ENCODE results near the gene AKAP17A.
"Not testable (repeated sequence)": the region's sequence is repeated elsewhere in the genome, so short reads cannot be mapped to it uniquely, and the experiment has no call there.

The AKAP17A gene

DNA sequence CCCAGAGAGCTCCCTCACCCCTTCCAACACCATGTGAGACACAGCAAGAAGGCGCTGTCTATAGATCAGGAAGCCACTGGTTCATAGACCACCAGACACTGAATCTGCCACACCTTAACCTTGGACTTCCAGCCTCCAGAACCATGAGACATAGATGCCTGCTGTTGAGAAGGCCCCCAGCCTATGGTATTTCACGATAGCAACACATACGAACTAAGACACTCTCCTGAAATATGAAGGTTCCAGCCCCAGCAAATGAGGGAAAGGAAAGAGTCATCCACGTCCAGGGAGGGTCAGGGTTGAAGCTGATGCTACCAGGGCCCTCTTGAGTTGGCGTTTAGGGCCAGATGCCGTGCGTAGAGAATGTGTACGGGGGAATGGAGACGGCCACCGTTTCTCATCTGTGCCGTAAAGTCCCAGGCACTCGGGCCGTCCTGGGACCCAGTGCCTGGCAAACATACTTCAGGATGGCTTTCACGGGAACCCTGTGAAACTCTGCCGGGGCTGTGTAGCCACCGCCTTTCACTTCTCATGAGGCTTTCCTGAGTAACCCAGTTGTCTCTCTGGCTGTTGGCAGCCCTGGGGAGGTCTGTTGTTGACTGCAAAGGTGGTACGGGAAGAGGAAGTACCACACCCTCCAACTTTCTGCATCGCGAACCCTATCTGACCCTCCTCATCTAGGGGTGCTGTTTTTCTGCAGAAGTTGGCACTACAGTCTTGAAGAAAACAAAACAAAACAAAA, 36.8 kb upstream of the AKAP17A start:
- POLR2A ChIA-PET: no interaction called here
- TF ChIP-seq CTCF (IDR thresholded peaks at IDR 0.05; ENCODE audit: insufficient read depth, low read length, missing control alignments): no peak
- DNase-seq (ENCODE audit: low read depth, low spot score): no peak
- CTCF ChIA-PET: no interaction called here
- H3K4me3 ChIP-seq (ENCODE audit: low read depth, low read length): no peak overlapping the region

DNA sequence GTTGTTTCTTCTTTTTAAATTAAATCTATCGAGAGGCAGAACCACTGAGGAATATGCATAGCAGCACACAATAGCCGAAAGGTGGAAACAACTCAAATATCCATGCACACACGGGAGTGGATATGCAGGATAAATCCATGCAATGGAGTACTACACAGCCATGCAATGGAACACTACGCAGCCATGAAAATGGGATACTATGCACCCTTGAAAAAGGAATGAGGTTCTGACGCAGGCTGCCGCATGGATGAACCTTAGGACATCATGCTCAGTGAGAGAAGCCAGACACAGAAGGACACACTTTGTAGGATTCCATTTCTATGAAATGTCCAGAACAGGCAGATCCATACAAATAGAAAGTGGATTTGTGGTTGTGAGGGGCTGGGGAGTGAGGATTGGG, 36.0 kb upstream of the AKAP17A start:
- ChIA-PET CTCF (no interaction called here), POLR2A (no interaction called here)
- no peak overlapping the region for H3K4me3 ChIP-seq (ENCODE audit: low read depth, low read length)
- no peak for DNase-seq (ENCODE audit: low read depth, low spot score)
- no peak for TF ChIP-seq CTCF (IDR thresholded peaks at IDR 0.05; ENCODE audit: insufficient read depth, low read length, missing control alignments)

- DNase-seq (ENCODE audit: low read depth, low spot score); CTCF ChIA-PET; POLR2A ChIA-PET; H3K4me3 ChIP-seq (ENCODE audit: low read depth, low read length): not testable (repeated sequence)
Observed at GRCh38 chrX:1557442-1557841, 34.0 kb upstream of the AKAP17A start.

DNA sequence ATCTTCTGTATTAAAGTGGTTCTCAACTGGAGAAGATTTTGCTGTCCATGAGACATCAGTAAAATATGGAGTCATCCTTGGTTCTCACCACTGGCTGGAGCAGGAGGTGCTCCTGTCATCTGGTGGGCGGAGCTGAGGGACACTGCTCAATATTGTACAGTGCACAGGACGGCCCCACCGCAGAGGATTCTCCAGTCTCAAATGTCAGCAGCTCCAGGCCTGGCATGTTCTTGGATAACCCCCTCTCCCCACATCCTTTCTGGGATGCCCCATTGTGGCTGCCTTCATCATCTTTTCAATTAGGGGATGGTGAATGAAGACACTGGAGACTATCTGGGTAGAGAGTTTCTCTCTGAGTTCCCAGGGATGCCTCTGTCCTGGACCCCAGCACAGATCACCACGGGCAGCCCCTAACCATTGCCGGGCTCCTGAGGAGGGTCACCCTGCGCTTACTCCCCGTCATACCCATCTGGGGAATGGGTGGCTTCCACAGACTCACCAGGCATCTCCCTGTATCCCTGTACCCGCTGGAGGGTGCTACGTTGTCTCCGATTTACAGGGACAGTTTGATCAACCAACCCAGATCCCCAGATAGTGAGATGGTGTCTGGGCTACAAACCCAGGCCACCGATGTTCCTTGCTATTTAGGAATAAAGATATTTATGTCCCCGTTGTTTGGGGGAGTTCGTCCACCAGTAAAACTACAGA, 32.5 kb upstream of the AKAP17A start:
- CTCF ChIA-PET: no interaction called here
- no peak overlapping the region for H3K4me3 ChIP-seq (ENCODE audit: low read depth, low read length)
- no peak for DNase-seq (ENCODE audit: low read depth, low spot score)
- POLR2A ChIA-PET: no interaction called here
- no peak for TF ChIP-seq CTCF (IDR thresholded peaks at IDR 0.05; ENCODE audit: insufficient read depth, low read length, missing control alignments)

DNA sequence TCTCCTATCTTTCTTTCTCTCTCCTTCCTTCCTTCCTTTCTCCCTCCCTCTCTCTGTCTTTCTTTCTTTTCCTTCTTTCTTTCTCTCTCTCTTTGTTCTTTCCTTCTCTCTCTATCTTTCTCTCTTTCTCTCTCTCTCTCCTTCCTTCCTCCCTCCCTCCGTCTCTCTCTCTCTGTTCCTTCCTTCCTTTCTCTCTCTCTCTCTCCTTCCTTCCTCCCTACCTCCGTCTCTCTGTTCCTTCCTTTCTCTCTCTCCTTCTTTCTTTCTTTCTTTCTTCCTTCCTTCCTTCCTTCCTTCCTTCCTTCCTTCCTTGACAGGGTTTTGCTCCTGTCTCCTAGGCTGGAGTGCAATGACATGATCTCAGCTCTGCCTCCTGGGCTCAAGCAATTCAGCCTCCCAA, 30.2 kb upstream of the AKAP17A start:
- ChIA-PET POLR2A (no interaction called here), CTCF (no interaction called here)
- DNase-seq (ENCODE audit: low read depth, low spot score): no peak
- TF ChIP-seq CTCF (IDR thresholded peaks at IDR 0.05; ENCODE audit: insufficient read depth, low read length, missing control alignments): no peak
- no peak overlapping the region for H3K4me3 ChIP-seq (ENCODE audit: low read depth, low read length)

DNA sequence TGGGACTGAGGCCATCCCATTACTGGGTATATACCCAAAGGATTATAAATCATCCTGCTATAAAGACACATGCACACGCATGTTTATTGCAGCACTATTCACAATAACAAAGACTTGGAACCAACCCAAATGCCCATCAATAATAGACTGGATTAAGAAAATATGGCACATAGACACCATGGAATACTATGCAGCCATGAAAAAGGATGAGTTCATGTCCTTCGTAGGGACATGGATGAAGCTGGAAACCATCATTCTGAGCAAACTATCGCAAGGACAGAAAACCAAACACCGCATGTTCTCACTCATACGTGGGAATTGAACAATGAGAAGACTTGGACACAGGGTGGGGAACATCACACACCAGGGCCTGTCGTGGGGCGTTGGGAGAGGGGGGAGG, 27.3 kb upstream of the AKAP17A start:
- POLR2A ChIA-PET; H3K4me3 ChIP-seq (ENCODE audit: low read depth, low read length); CTCF ChIA-PET; DNase-seq (ENCODE audit: low read depth, low spot score): not testable (repeated sequence)

GRCh38 chrX:1564750-1565683, 26.4 kb upstream of the AKAP17A start:
- no peak for TF ChIP-seq CTCF (IDR thresholded peaks at IDR 0.05; ENCODE audit: insufficient read depth, low read length, missing control alignments)
- POLR2A ChIA-PET: no interaction called here
- CTCF ChIA-PET: no interaction called here
- no peak for DNase-seq (ENCODE audit: low read depth, low spot score)
- no peak overlapping the region for H3K4me3 ChIP-seq (ENCODE audit: low read depth, low read length)

DNA sequence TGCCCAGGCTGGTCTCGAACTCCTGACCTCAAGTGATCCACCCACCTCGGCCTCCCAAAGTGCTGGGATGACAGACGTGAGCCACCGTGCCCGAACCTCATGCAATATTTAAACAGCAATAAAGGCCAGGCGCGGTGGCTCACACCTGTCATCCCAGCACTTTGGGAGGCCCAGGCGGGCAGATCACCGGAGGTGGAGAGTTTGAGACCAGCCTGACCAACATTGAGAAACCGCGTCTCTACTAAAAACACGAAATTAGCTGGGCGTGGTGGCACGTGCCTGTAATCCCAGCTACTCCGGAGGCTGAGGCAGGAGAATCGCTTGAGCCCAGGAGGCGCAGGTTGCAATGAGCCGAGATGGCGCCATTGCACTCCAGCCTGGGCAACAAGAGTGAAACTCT, 17.2 kb upstream of the AKAP17A start:
- H3K4me3 ChIP-seq (ENCODE audit: low read depth, low read length); POLR2A ChIA-PET; CTCF ChIA-PET; DNase-seq (ENCODE audit: low read depth, low spot score): not testable (repeated sequence)

Measured in AG04449 (cell line).